Mesothelial cell of epicardium (in vitro differentiated cells): ENCODE data around the gene SLC39A3. TPM values are rescaled to one million over a fixed set of nuclear protein-coding genes. Genes with fewer than 3 reads are reported as not detected.

Experiments used
- DNase-seq, 2 experiments: peaks; one replicate each; pipeline ENCODE4 v3.0.0; 2021; ENCODE audit warnings: low spot score in 2 of 2; ENCODE audit not compliant: unreplicated experiment in 2 of 2
- H3K27ac Mint-ChIP-seq: 2 replicates; pipeline ENCODE4 v1.8.0; 2021; ENCODE audit warnings: mixed read lengths
- H3K27me3 Mint-ChIP-seq: 2 replicates; pipeline ENCODE4 v1.8.0; 2021; ENCODE audit warnings: low read depth, mixed read lengths
- H3K36me3 Mint-ChIP-seq: 2 replicates; pipeline ENCODE4 v1.8.0; 2021; ENCODE audit warnings: mixed read lengths
- H3K4me1 Mint-ChIP-seq: 2 replicates; pipeline ENCODE4 v1.8.0; 2021; ENCODE audit warnings: mixed read lengths
- H3K4me3 Mint-ChIP-seq: 2 replicates; pipeline ENCODE4 v1.8.0; 2021; ENCODE audit warnings: mild to moderate bottlenecking, moderate library complexity, mixed read lengths
- H3K9me3 Mint-ChIP-seq: 2 replicates; pipeline ENCODE4 v1.8.0; 2021; ENCODE audit warnings: mixed read lengths
- total RNA-seq: library from RNA; stranded (reverse); gene quantifications from 3 replicates; pipeline ENCODE4 v1.2.1, GENCODE V29; 2021
- TF ChIP-seq, protein P1 (sequence below): fragments of 200-600 bp; sonication (generic); IDR thresholded peaks from one replicate; pipeline ENCODE4 v1.5.0; 2021; ENCODE audit warnings: antibody characterized with exemption; ENCODE audit not compliant: unreplicated experiment

Gene SLC39A3
- total RNA-seq, 1 donor from 2014 or later, result 28.8 TPM

GRCh38 chr19:2736550-2737190 is 3.1 kb downstream of the SLC39A3 start:
- Mint-ChIP-seq H3K4me1 (peaks cover 7% of the 10 kb centered on the region), H3K27me3 (peaks cover 3% of the 10 kb centered on the region), H3K4me3 (no peak overlapping the region), H3K36me3 (peaks cover 26% of the 10 kb centered on the region), H3K9me3 (no peaks in the 10 kb centered on the region), H3K27ac (no peak overlapping the region)
- TF ChIP-seq, protein P1, sequence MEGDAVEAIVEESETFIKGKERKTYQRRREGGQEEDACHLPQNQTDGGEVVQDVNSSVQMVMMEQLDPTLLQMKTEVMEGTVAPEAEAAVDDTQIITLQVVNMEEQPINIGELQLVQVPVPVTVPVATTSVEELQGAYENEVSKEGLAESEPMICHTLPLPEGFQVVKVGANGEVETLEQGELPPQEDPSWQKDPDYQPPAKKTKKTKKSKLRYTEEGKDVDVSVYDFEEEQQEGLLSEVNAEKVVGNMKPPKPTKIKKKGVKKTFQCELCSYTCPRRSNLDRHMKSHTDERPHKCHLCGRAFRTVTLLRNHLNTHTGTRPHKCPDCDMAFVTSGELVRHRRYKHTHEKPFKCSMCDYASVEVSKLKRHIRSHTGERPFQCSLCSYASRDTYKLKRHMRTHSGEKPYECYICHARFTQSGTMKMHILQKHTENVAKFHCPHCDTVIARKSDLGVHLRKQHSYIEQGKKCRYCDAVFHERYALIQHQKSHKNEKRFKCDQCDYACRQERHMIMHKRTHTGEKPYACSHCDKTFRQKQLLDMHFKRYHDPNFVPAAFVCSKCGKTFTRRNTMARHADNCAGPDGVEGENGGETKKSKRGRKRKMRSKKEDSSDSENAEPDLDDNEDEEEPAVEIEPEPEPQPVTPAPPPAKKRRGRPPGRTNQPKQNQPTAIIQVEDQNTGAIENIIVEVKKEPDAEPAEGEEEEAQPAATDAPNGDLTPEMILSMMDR, result no peak
- DNase-seq, result no peak

GRCh38 chr19:2735374-2735773 is 4.4 kb downstream of the SLC39A3 start:
- Mint-ChIP-seq H3K4me1 (peaks cover 7% of the 10 kb centered on the region), H3K9me3 (no peaks in the 10 kb centered on the region), H3K27ac (no peak overlapping the region), H3K36me3 (peaks cover 26% of the 10 kb centered on the region), H3K27me3 (peaks cover 3% of the 10 kb centered on the region), H3K4me3 (no peak overlapping the region)
- DNase-seq, result no peak
- TF ChIP-seq, protein P1, result no peak

- TF ChIP-seq, protein P1, result no peak
- DNase-seq, result no peak
- Mint-ChIP-seq H3K27me3 (no peaks in the 10 kb centered on the region), H3K27ac (no peak overlapping the region), H3K4me1 (peaks cover 6% of the 10 kb centered on the region), H3K9me3 (no peaks in the 10 kb centered on the region), H3K4me3 (no peak overlapping the region), H3K36me3 (peaks cover 26% of the 10 kb centered on the region)
Measured at GRCh38 chr19:2734589-2735288, 5.1 kb downstream of the SLC39A3 start.

DNA sequence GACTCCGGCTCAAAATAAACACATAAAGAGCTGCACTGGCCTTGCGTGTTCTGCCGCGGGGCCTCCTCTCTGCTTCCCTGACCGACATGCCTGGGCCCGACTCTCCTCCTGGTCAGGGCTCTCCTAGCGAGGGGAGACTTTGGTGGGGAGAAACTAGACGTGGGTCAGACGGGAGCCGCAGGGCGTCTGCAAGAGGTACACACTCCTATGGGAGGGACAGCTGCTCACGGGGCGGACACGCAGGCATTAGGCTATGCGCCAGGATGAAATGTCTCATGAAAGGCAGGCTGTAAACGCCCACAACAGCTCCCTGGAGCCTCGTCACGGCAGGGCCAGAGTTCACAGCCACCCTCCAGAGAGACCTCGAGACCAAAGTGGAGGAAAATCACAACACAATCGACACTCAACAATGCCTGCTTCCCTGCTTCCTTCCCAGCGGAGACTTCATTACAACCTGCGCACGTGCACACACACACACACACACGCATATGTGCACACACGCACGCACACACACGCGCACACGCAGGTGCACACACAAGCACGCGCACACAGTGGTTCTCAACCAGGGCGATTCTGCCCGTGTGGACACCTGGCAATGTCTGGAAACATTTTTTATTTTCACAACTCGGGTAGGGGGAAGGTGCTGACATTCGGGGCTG is 5.8 kb downstream of the SLC39A3 start:
- Mint-ChIP-seq H3K27ac (no peak overlapping the region), H3K4me1 (peaks cover 1% of the 10 kb centered on the region), H3K9me3 (no peaks in the 10 kb centered on the region), H3K4me3 (no peak overlapping the region), H3K27me3 (no peaks in the 10 kb centered on the region), H3K36me3 (peaks cover 26% of the 10 kb centered on the region)
- TF ChIP-seq, protein P1, result no peak
- no peak for DNase-seq

- peaks cover 26% of the 10 kb centered on the region for H3K36me3 Mint-ChIP-seq
- H3K4me3 Mint-ChIP-seq, result no peak overlapping the region
- H3K4me1 Mint-ChIP-seq, result no peaks in the 10 kb centered on the region
- H3K27ac Mint-ChIP-seq, result no peak overlapping the region
- H3K9me3 Mint-ChIP-seq, result no peaks in the 10 kb centered on the region
- no peak for DNase-seq
- TF ChIP-seq, protein P1, result no peak
- H3K27me3 Mint-ChIP-seq, result peaks cover 11% of the 10 kb centered on the region
Measured at GRCh38 chr19:2732883-2733282, 6.9 kb downstream of the SLC39A3 start.
